Pancreas (tissue), 10 donors: ENCODE data around the gene BTG2. TPM values are rescaled to one million over a fixed set of nuclear protein-coding genes. Genes with fewer than 3 reads are reported as not detected.
A peak's percentile ranks its signal among the peaks of the same experiment; 100 is the strongest.

ENCODE experiments used
- ATAC-seq, 4 donors: fragments of 200-7000 bp; cut with Tn5 transposase; one replicate each; pipeline versions ENCODE4 v1.8.0 to v1.9.1; 2020; ENCODE audit warnings: mild to moderate bottlenecking in 4 of 4, moderate library complexity in 4 of 4
- DNase-seq, 6 donors: peaks; one replicate each; pipeline ENCODE4 v3.0.0-alpha.2; 2020
- FAIRE-seq: peaks from 2 replicates; lab custom pipeline; 2012; peaks lifted over from hg19 to GRCh38; lab: Jason Lieb, UNC
- H3K27ac ChIP-seq, 4 donors: fragments of 200-600 bp; sonication (generic); 1 replicate in 3 of 4; 2 replicates in 1 of 4; pipeline versions ENCODE4 v1.5.0 to v1.8.0; 2020
- H3K27me3 ChIP-seq, 4 donors: fragments of 200-600 bp; one replicate each; pipeline ENCODE4 v1.8.0; 2021
- H3K36me3 ChIP-seq, 3 donors: fragments of 200-600 bp; sonication (generic) in 1 of 3; one replicate each; pipeline versions ENCODE4 v1.5.0 to v1.8.0; 2020 to 2021
- H3K4me1 ChIP-seq, 3 donors: fragments of 200-600 bp; one replicate each; pipeline ENCODE4 v1.8.0; 2021
- H3K4me3 ChIP-seq, 4 donors: fragments of 200-600 bp; sonication (generic) in 2 of 4; one replicate each; pipeline versions ENCODE4 v1.5.0 to v1.8.0; 2020 to 2021
- H3K9me3 ChIP-seq, 4 donors: fragments of 200-600 bp; one replicate each; pipeline ENCODE4 v1.8.0; 2021
- WGBS, 2 donors: extraction: QIAGEN DNeasy Blood & Tissue Kit; methylation state at CpG; one replicate each; pipeline ENCODE4 v1.1.7; 2013; 5-methylcytosine and 5-hydroxymethylcytosine counted together
- intact Hi-C, 3 donors: fragments of 100-400 bp; cut with DNase I; formaldehyde crosslinking; loops; one replicate each; pipeline versions ENCODE4 v1.11.1 to v1.14.2; 2022
- polyA plus RNA-seq, 2 donors: library from polyadenylated mRNA; stranded (reverse); fragments of 200-250 nt; gene quantifications; one replicate each; pipeline ENCODE4 v1.2.3, GENCODE V29; 2013
- total RNA-seq, 6 donors: library from RNA; stranded (reverse); fragmentation: NEBNext Ultra II Directional in 4 of 6; extraction: Animal tissue kit (Norgen Biotek cat#: 25700) in 4 of 6; gene quantifications; one replicate each; pipeline versions ENCODE4 v1.2.1 to v1.2.4, GENCODE V29; 2021 to 2023
- TF ChIP-seq, protein P1 (sequence below), 4 donors: fragments of 200-600 bp; sonication (generic) in 3 of 4; IDR thresholded peaks; one replicate each; pipeline versions ENCODE4 v1.5.0 to v1.8.0; 2021; ENCODE audit warnings: antibody characterized with exemption in 4 of 4
- donor health status: healthy with polysubstance abuse.
- donor health status: DM: no; HTN: no; CAD: no; lungs with moderate emphysema.
- donor health status: DM: no; HTN: no; CAD: no.
- donor health status: control.
- donor health status: control.
- donor health status: Bipolar disorder and iron deficiency.
- donor health status: DM: yes; HTN: yes; CAD: no.
- donor health status: DM: no; HTN: no; CAD: no.
- donor health status: DM: no; HTN: no; CAD: no.
- donor health status: DM: yes; HTN: yes; CAD: no.

The BTG2 gene
- total and polyA plus RNA-seq, 8 donors: 83.1 to 452 (median 192) TPM

DNA sequence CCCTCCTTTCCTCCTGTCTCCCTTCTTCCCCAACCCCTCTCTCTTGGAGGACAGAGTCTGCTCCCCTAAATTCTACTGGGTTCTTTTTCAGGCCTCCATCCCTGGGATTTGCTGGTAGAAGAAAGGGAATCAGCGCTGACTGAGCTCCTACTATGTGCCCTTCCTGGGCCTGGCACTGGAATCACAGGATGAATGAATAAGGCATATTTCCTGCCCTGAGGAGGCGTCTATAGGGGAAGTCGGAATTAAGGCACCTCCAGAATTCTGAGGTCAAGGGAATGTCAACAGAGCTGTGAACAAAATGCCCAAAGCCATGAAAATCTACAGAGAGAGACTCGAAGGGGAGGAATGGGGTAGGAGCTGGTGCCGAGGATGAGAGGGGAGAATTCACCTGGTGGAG lies 17.4 kb upstream of the BTG2 start:
- Histone ChIP-seq H3K36me3 (no peaks in the 10 kb centered on the region), H3K27ac (peak overlapping the region; percentile 96 to 99 (median 98)), H3K4me1 (peaks cover 61 to 83% (median 79%) of the 10 kb centered on the region in 3 donors), H3K4me3 (no peak overlapping the region), H3K27me3 (no peaks in the 10 kb centered on the region), H3K9me3 (no peaks in the 10 kb centered on the region)
- FAIRE-seq (no peak), ATAC-seq (no peak), DNase-seq (no peak)
- TF ChIP-seq, protein P1, sequence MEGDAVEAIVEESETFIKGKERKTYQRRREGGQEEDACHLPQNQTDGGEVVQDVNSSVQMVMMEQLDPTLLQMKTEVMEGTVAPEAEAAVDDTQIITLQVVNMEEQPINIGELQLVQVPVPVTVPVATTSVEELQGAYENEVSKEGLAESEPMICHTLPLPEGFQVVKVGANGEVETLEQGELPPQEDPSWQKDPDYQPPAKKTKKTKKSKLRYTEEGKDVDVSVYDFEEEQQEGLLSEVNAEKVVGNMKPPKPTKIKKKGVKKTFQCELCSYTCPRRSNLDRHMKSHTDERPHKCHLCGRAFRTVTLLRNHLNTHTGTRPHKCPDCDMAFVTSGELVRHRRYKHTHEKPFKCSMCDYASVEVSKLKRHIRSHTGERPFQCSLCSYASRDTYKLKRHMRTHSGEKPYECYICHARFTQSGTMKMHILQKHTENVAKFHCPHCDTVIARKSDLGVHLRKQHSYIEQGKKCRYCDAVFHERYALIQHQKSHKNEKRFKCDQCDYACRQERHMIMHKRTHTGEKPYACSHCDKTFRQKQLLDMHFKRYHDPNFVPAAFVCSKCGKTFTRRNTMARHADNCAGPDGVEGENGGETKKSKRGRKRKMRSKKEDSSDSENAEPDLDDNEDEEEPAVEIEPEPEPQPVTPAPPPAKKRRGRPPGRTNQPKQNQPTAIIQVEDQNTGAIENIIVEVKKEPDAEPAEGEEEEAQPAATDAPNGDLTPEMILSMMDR (IDR thresholded peaks at IDR 0.05): no peak
- intact Hi-C loops: no loop called here
- 60 to 69% methylated on average over 5 of the region's 5 CpGs for WGBS, 2 donors

DNA sequence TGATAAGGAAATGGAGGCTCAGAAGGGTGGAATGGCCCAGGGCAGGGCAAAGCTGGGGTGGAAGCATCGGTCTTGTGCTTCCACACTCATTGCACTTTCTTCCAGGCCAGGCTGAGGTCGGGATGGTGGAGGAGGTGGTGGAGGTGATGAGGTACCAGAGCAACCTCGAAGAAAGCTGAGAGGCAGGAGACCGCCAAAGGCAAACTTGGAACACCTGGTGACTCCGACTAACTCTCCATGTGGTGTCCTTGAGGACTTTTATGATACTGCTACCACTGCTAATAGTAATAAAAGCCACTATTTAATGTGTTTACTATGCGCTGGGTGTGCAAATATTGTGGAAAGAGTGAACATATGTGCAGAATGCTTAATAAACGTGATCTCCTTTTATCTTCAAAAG lies 16.9 kb upstream of the BTG2 start:
- Histone ChIP-seq H3K27ac (peak overlapping the region; percentile 96 to 99 (median 98)), H3K36me3 (no peaks in the 10 kb centered on the region), H3K4me3 (no peak overlapping the region), H3K4me1 (peaks cover 57 to 78% (median 74%) of the 10 kb centered on the region in 3 donors), H3K9me3 (no peaks in the 10 kb centered on the region), H3K27me3 (no peaks in the 10 kb centered on the region)
- intact Hi-C loops: no loop called here
- FAIRE-seq (no peak), DNase-seq (peak in 3 of 6 donors; percentile 50 to 72 (median 51)), ATAC-seq (peak in 3 of 4 donors; percentile 2 to 3 (median 2))
- 23 to 32% methylated on average over 7 of the region's 7 CpGs for WGBS, 2 donors
- TF ChIP-seq, protein P1 (IDR thresholded peaks at IDR 0.05): no peak

DNA sequence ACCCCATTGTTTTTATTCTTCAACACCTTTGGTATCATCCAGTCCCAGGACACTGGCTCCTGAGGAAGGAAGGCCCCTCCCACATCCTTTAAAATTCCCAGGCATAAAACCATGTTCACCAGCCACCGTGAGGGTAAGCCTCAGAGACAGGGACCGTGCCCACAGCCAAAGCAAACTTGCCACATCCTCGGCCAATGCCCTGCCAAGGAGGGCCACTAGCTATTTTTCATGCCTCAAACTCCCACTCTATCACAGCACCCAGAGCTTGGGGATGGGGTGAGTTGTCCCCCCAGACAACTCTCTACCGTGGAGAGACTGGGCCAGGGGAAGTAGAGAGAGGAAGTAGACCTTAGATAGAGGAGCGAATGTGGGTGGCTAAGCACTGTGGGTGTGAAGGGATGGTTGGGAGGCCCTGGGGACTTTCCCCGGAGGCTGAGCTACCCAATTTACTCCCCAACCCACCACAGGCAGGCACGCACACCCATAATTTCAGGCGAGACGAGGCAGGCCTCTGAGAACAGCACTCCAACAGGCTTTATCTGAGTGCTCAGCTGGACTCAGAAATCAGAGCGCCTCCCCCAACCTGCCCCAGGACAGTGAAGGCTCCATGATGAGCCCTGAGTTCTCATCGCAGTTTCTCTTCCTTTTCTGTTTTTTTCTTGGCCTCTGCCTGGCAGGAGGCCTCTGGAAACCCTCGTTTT lies 15.9 kb upstream of the BTG2 start:
- intact Hi-C loops: no loop called here
- H3K9me3 ChIP-seq: no peaks in the 10 kb centered on the region
- H3K27me3 ChIP-seq: no peaks in the 10 kb centered on the region
- H3K36me3 ChIP-seq: no peaks in the 10 kb centered on the region
- H3K4me1 ChIP-seq: peaks cover 57 to 69% (median 63%) of the 10 kb centered on the region in 3 donors
- 35% methylated on average over 12 of the region's 12 CpGs for WGBS, 2 donors
- DNase-seq (peak in 3 of 6 donors; percentile 47 to 64 (median 48)), ATAC-seq (peak; percentile 5 to 15 (median 10)), FAIRE-seq (no peak)
- peak overlapping the region; percentile 96 to 99 (median 98) for H3K27ac ChIP-seq
- TF ChIP-seq, protein P1 (IDR thresholded peaks at IDR 0.05): no peak
- peak overlapping the region in 1 of 4 donors; percentile 21 for H3K4me3 ChIP-seq

DNA sequence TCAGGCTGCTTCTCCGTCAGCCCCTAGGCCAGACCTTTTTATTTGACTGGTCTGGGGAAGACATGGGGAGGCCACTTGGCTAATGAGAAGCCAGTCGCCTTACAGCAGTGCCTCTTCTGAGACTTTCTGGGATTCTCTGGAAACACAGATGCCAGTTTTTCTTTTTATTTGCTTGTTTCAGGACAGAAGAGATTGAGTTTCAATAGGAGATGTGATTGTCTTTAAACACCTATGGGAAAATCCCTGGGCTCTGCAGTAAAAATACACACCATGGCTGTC lies 15.4 kb upstream of the BTG2 start:
- Histone ChIP-seq H3K27me3 (no peaks in the 10 kb centered on the region), H3K27ac (peak overlapping the region; percentile 96 to 99 (median 98)), H3K36me3 (no peaks in the 10 kb centered on the region), H3K4me1 (peaks cover 57 to 65% (median 61%) of the 10 kb centered on the region in 3 donors), H3K4me3 (peak overlapping the region in 2 of 4 donors; percentile 20 to 21), H3K9me3 (no peaks in the 10 kb centered on the region)
- ATAC-seq (peak in 2 of 4 donors; percentile 0 to 1), FAIRE-seq (no peak), DNase-seq (no peak)
- 28 to 32% methylated on average over 2 of the region's 2 CpGs for WGBS, 2 donors
- intact Hi-C loops: no loop called here
- TF ChIP-seq, protein P1 (IDR thresholded peaks at IDR 0.05): no peak
